Activated T-helper 17 cell treated with anti-CD3 and anti-CD28 coated beads, Interleukin-2, amount 50 U/mL, for 72 hours (primary cell): ENCODE data around the gene TOMM5. TPM values are rescaled to one million over a fixed set of nuclear protein-coding genes. Genes with fewer than 3 reads are reported as not detected.
"Not testable (repeated sequence)": the region's sequence is repeated elsewhere in the genome, so short reads cannot be mapped to it uniquely, and the experiment has no call there.

ENCODE experiments used
- ATAC-seq: fragments of 150-1000 bp; cut with Tn5 transposase; replicated peaks from 2 replicates; pipeline ENCODE4 v1.10.0; 2021; ENCODE audit warnings: mild to moderate bottlenecking, moderate library complexity
- H3K27ac Mint-ChIP-seq: one replicate; pipeline ENCODE4 v1.8.0; 2022; ENCODE audit warnings: mixed read lengths
- H3K27me3 Mint-ChIP-seq: one replicate; pipeline ENCODE4 v1.8.0; 2022; ENCODE audit warnings: mixed read lengths
- H3K36me3 Mint-ChIP-seq: one replicate; pipeline ENCODE4 v1.8.0; 2022; ENCODE audit warnings: low read depth, mild to moderate bottlenecking, mixed read lengths
- H3K4me1 Mint-ChIP-seq: one replicate; pipeline ENCODE4 v1.8.0; 2022; ENCODE audit warnings: mixed read lengths
- H3K4me3 Mint-ChIP-seq: one replicate; pipeline ENCODE4 v1.8.0; 2022; ENCODE audit warnings: mild to moderate bottlenecking, mixed read lengths
- H3K9me3 Mint-ChIP-seq: one replicate; pipeline ENCODE4 v1.8.0; 2022; ENCODE audit warnings: mixed read lengths
- total RNA-seq, 2 donors: library from RNA; stranded (reverse); gene quantifications; one replicate each; pipeline ENCODE4 v1.2.3, GENCODE V29; 2022

TOMM5 gene
- total RNA-seq, 2 donors from 2014 or later = 77.7 to 158 TPM

DNA sequence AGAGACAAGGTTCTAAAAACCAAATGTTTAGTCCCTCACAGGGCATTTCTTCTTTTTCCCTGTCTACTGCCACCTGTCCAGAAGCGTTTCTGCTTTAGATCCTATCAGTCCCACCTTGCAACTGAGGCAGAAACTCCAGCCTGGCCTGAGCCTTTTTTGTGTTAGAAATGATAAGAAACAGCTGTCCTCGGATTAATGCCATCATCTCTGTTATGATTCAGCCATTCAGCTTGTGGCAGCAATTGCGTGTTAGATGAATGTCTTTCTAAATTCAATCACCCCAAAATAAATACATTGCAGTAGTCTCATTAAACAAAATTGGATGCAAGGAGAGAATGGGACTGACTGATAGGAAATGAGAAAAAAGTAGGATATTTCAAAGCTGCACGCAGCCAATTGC is 30.1 kb upstream of the TOMM5 start:
- no peak for ATAC-seq
- no peaks in the 10 kb centered on the region for H3K4me1 Mint-ChIP-seq
- H3K4me3 Mint-ChIP-seq = no peak overlapping the region
- H3K27me3 Mint-ChIP-seq = peaks cover 3% of the 10 kb centered on the region
- H3K27ac Mint-ChIP-seq = no peak overlapping the region
- no peaks in the 10 kb centered on the region for H3K36me3 Mint-ChIP-seq
- H3K9me3 Mint-ChIP-seq = no peaks in the 10 kb centered on the region

GRCh38 chr9:37621273-37622121 is 29.1 kb upstream of the TOMM5 start:
- Mint-ChIP-seq H3K9me3 (no peaks in the 10 kb centered on the region), H3K4me3 (no peak overlapping the region), H3K27me3 (peaks cover 9% of the 10 kb centered on the region), H3K4me1 (no peaks in the 10 kb centered on the region), H3K36me3 (no peaks in the 10 kb centered on the region), H3K27ac (no peak overlapping the region)
- ATAC-seq = no peak

DNA sequence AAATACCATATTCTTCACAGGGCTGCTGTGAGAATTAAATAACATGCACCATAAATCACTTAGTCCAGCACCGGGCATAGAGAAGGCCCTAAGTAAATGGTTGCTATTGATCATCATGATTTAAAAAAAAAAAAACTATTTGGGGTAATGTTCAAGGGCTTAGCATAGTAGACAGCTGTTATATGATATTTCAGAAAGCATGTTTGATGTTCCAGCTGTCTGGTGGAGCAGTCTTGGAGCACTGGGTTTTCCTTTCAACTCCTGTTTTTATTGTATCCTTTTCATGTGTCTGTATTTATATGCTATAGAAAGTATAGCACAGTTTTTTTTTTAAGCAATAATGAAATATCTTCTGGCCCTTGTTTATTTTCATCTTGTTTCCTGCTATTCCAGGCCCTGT is 28.0 kb upstream of the TOMM5 start:
- Mint-ChIP-seq H3K4me1 (no peaks in the 10 kb centered on the region), H3K36me3 (no peaks in the 10 kb centered on the region), H3K9me3 (no peaks in the 10 kb centered on the region), H3K27me3 (peaks cover 10% of the 10 kb centered on the region), H3K27ac (no peak overlapping the region), H3K4me3 (no peak overlapping the region)
- no peak for ATAC-seq

GRCh38 chr9:37619806-37620205 is 27.4 kb upstream of the TOMM5 start:
- Mint-ChIP-seq H3K9me3 (no peaks in the 10 kb centered on the region), H3K27me3 (peaks cover 10% of the 10 kb centered on the region), H3K27ac (no peak overlapping the region), H3K36me3 (no peaks in the 10 kb centered on the region), H3K4me1 (no peaks in the 10 kb centered on the region), H3K4me3 (no peak overlapping the region)
- no peak for ATAC-seq

GRCh38 chr9:37618817-37619216 is 26.4 kb upstream of the TOMM5 start:
- no peak overlapping the region for H3K27ac Mint-ChIP-seq
- ATAC-seq = no peak
- no peaks in the 10 kb centered on the region for H3K9me3 Mint-ChIP-seq
- peaks cover 7% of the 10 kb centered on the region for H3K27me3 Mint-ChIP-seq
- no peaks in the 10 kb centered on the region for H3K4me1 Mint-ChIP-seq
- no peaks in the 10 kb centered on the region for H3K36me3 Mint-ChIP-seq
- H3K4me3 Mint-ChIP-seq = no peak overlapping the region

DNA sequence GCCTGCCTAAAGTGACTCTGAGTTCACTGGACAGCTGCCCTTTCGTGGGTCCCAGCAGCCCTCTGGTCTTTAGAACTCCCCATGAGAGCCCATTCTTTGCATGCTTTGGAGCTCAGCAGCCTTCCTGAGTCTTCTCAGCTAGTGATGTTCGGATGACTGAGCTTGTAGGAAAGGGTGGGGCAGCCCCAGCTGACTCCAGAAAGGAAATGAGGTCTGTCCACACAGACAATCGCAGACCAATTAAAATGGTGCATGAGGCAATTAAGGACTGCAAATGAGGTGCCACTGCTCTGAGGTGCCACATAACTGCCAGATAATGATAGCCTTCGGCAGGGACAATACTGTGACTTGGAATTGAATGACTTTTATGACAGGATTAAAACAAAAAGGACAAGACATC is 25.4 kb upstream of the TOMM5 start:
- H3K27ac Mint-ChIP-seq = no peak overlapping the region
- no peaks in the 10 kb centered on the region for H3K9me3 Mint-ChIP-seq
- H3K27me3 Mint-ChIP-seq = peaks cover 7% of the 10 kb centered on the region
- peak; percentile 34 for ATAC-seq
- no peaks in the 10 kb centered on the region for H3K36me3 Mint-ChIP-seq
- H3K4me1 Mint-ChIP-seq = no peaks in the 10 kb centered on the region
- no peak overlapping the region for H3K4me3 Mint-ChIP-seq

DNA sequence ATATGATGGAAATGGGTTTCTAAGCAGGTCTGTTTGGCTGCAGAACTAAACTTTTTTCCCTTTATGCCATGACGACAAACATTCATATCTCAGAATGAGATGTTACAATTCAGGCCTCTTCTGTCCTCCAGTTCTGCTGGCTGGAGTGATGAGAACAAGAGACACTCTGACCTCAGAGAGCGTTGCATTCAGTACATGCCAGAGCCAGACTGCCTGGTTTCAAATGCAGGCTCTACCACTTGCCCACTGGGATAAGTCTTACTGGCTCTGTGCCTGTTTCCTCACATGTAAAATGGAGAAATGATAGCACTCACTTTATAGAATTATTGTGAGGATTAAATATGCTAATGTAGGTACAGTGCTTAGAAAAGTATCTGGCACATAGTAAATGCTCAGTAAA is 24.8 kb upstream of the TOMM5 start:
- H3K27ac Mint-ChIP-seq = no peak overlapping the region
- H3K27me3 Mint-ChIP-seq = peaks cover 7% of the 10 kb centered on the region
- no peaks in the 10 kb centered on the region for H3K9me3 Mint-ChIP-seq
- no peak overlapping the region for H3K4me3 Mint-ChIP-seq
- no peaks in the 10 kb centered on the region for H3K4me1 Mint-ChIP-seq
- no peak for ATAC-seq
- no peaks in the 10 kb centered on the region for H3K36me3 Mint-ChIP-seq

DNA sequence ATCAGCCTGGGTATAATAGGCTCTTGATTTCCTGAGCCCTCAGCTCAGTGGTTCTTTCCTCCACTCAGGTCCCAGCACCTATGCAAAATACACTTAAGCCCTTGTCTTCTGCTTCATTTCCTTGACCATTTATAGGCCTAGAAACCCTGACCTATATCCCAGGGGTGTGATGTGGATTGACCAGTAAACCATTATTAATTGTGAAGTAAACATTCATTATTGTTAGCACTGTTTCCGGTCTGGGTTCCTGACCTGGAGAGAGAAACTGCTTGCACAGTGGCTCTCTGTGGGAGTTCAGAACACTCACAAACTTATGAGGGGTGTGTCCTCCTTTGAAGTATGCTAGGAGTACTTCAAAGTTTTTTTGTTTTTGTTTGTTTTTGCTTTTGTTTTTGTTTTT is 19.6 kb upstream of the TOMM5 start:
- Mint-ChIP-seq H3K36me3 (no peaks in the 10 kb centered on the region), H3K27ac (no peak overlapping the region), H3K9me3 (no peaks in the 10 kb centered on the region), H3K27me3 (peaks cover 14% of the 10 kb centered on the region), H3K4me3 (no peak overlapping the region), H3K4me1 (no peaks in the 10 kb centered on the region)
- ATAC-seq = no peak

GRCh38 chr9:37611014-37611413 is 18.6 kb upstream of the TOMM5 start:
- no peaks in the 10 kb centered on the region for H3K36me3 Mint-ChIP-seq
- no peaks in the 10 kb centered on the region for H3K9me3 Mint-ChIP-seq
- H3K27me3 Mint-ChIP-seq = peaks cover 10% of the 10 kb centered on the region
- no peak overlapping the region for H3K4me3 Mint-ChIP-seq
- ATAC-seq = no peak
- no peak overlapping the region for H3K27ac Mint-ChIP-seq
- H3K4me1 Mint-ChIP-seq = no peaks in the 10 kb centered on the region

- Mint-ChIP-seq H3K27me3 (peaks cover 12% of the 10 kb centered on the region), H3K4me3 (no peak overlapping the region), H3K27ac (no peak overlapping the region), H3K36me3 (no peaks in the 10 kb centered on the region), H3K4me1 (no peaks in the 10 kb centered on the region), H3K9me3 (no peaks in the 10 kb centered on the region)
- ATAC-seq = no peak
Observed at GRCh38 chr9:37609735-37610397, 17.5 kb upstream of the TOMM5 start.

DNA sequence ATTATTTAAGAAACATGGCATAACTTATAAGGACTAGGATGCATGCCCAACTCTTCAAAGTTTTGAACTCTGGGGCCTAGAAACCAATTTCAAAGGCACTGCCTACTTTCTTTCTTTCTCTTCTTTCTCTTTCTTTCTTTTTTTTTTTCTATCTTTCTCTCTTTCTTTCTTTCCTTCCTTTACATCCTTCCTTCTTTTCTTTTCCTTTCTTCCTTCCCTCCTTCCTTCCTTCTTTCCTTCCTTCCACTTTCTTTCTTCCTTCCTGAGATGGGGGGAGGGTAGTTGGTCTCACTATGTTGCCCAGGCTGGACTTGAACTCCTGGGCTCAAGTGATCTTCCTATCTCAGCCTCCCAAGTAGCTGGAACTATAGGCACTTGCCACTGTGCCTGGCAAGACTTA is 15.9 kb upstream of the TOMM5 start:
- H3K9me3 Mint-ChIP-seq = no peaks in the 10 kb centered on the region
- H3K4me3 Mint-ChIP-seq = no peak overlapping the region
- no peaks in the 10 kb centered on the region for H3K4me1 Mint-ChIP-seq
- H3K27me3 Mint-ChIP-seq = peaks cover 18% of the 10 kb centered on the region
- H3K36me3 Mint-ChIP-seq = no peaks in the 10 kb centered on the region
- no peak overlapping the region for H3K27ac Mint-ChIP-seq
- no peak for ATAC-seq

DNA sequence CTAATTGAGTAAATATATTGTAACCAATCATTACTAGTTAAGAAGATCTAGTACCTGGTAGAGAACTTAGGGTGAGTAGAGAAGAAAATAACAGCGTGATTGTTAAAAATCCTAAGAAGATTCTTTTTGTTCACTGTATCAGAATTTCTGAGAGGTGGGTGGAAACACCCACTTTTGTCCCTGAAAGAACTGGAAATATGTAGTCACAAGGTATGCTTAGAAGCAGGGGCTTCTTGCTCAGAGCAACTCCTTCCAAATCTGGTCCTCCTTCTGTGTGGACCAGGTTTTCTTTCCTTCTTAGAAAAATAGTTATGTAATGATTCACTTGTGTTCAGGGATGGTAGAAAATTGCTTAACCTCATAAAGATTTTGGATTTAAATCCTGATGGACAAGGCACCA is 11.9 kb upstream of the TOMM5 start:
- H3K4me1 Mint-ChIP-seq = no peaks in the 10 kb centered on the region
- no peak overlapping the region for H3K27ac Mint-ChIP-seq
- H3K4me3 Mint-ChIP-seq = no peak overlapping the region
- H3K36me3 Mint-ChIP-seq = no peaks in the 10 kb centered on the region
- H3K27me3 Mint-ChIP-seq = peaks cover 29% of the 10 kb centered on the region
- no peak for ATAC-seq
- no peaks in the 10 kb centered on the region for H3K9me3 Mint-ChIP-seq

- Mint-ChIP-seq H3K36me3 (no peaks in the 10 kb centered on the region), H3K4me3 (no peak overlapping the region), H3K9me3 (no peaks in the 10 kb centered on the region), H3K27ac (no peak overlapping the region), H3K27me3 (peaks cover 30% of the 10 kb centered on the region), H3K4me1 (no peaks in the 10 kb centered on the region)
- ATAC-seq = no peak
Observed at GRCh38 chr9:37602817-37603216, 10.4 kb upstream of the TOMM5 start.

- H3K36me3 Mint-ChIP-seq, H3K4me3 Mint-ChIP-seq, H3K27ac Mint-ChIP-seq, H3K4me1 Mint-ChIP-seq, H3K9me3 Mint-ChIP-seq, ATAC-seq: not testable (repeated sequence)
- peaks cover 30% of the 10 kb centered on the region for H3K27me3 Mint-ChIP-seq
Observed at GRCh38 chr9:37602061-37602460, 9.7 kb upstream of the TOMM5 start.

- H3K9me3 Mint-ChIP-seq = no peaks in the 10 kb centered on the region
- no peak overlapping the region for H3K27ac Mint-ChIP-seq
- no peak overlapping the region for H3K4me3 Mint-ChIP-seq
- H3K4me1 Mint-ChIP-seq = no peaks in the 10 kb centered on the region
- H3K27me3 Mint-ChIP-seq = peaks cover 23% of the 10 kb centered on the region
- no peak for ATAC-seq
- peaks cover 12% of the 10 kb centered on the region for H3K36me3 Mint-ChIP-seq
Observed at GRCh38 chr9:37596504-37596903, 4.1 kb upstream of the TOMM5 start.
